PC-9 (cell line): ENCODE measurements around the gene CRYGN.

Experiments used
- EZH2 ChIP-seq: fragments of 200-600 bp; sonication (generic); IDR thresholded peaks from 2 replicates; pipeline ENCODE4 v1.8.0; 2017; ENCODE audit warnings: antibody characterized with exemption, low read depth
- TF ChIP-seq, protein P1 (sequence below): fragments of 200-600 bp; sonication (generic); conservative IDR thresholded peaks from 2 replicates; pipeline ENCODE4 v1.6.1; 2017; ENCODE audit warnings: mixed run types, antibody characterized with exemption, mild to moderate bottlenecking, moderate library complexity

DNA sequence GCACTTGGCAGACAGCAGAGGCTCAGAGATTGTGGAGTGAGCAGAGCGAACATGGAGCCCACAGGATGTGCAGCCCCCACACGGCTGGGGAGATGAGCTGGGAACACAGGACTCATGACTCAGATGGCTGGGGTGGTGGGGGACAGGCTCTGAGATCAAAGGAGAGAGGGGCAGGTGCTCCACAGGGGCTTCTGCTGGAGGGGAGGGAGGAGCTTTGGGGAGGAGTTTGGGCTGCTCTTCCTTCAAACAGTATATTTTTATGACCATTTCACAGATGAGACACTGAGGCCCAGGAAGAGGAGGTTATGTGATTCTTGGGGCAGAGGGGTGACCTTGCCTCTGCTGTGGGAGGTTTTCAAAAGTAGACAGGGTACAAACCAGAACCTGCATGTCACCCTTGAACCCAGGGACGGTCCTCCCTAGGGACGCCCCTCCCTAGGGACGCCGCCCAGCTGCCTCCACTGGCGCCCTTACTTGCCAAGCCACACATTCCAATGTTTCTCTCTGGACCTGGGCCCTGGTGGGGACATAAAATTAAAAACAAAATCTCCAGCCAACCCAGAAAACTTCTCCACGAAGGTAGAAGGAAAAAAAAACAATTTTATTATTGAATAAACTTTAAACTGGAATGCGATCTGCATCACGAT is 981 bp upstream of the CRYGN start:
- TF ChIP-seq, protein P1, sequence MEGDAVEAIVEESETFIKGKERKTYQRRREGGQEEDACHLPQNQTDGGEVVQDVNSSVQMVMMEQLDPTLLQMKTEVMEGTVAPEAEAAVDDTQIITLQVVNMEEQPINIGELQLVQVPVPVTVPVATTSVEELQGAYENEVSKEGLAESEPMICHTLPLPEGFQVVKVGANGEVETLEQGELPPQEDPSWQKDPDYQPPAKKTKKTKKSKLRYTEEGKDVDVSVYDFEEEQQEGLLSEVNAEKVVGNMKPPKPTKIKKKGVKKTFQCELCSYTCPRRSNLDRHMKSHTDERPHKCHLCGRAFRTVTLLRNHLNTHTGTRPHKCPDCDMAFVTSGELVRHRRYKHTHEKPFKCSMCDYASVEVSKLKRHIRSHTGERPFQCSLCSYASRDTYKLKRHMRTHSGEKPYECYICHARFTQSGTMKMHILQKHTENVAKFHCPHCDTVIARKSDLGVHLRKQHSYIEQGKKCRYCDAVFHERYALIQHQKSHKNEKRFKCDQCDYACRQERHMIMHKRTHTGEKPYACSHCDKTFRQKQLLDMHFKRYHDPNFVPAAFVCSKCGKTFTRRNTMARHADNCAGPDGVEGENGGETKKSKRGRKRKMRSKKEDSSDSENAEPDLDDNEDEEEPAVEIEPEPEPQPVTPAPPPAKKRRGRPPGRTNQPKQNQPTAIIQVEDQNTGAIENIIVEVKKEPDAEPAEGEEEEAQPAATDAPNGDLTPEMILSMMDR = no peak
- no peak for TF ChIP-seq EZH2
